HG03342 (cell line): ENCODE results near the gene SYPL2.

Source experiments
- ATAC-seq: cut with Tn5 transposase; IDR thresholded peaks from one replicate; pipeline ENCODE4 v1.9.1; 2021; ENCODE audit warnings: mild to moderate bottlenecking, moderate library complexity; ENCODE audit not compliant: unreplicated experiment

SYPL2 gene

GRCh38 chr1:109509176-109510134, 43.1 kb downstream of the SYPL2 start, which contains the start of gene AMIGO1:
Gene AMIGO1, minus strand, starts transcription at chr1:109509727. Its CDS starts 815 bp downstream, at chr1:109508912.
- no peak for ATAC-seq

GRCh38 chr1:109513110-109513710, 46.9 kb downstream of the SYPL2 start:
- ATAC-seq = no peak

- ATAC-seq = no peak
Observed at GRCh38 chr1:109514846-109515245, 48.5 kb downstream of the SYPL2 start.

DNA sequence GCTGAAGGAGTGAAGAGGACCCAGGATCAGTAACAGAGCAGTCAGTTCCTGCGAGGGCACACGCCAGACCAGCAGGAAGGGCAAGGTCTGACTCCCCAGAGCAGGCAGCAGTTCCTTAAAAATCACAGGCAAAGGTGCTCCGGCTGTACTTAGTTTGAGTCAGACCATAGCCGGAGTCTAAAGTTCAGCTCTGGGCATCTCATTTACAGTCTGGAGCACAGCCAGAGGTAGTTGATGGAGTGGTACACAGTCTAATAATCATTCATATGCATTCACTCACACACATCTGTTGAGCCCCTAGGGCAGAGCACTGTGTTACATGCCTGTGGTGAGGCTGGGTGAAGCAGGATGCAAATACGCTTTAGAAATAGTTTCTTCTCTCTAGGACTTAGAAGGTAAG, 50.5 kb downstream of the SYPL2 start:
- no peak for ATAC-seq

DNA sequence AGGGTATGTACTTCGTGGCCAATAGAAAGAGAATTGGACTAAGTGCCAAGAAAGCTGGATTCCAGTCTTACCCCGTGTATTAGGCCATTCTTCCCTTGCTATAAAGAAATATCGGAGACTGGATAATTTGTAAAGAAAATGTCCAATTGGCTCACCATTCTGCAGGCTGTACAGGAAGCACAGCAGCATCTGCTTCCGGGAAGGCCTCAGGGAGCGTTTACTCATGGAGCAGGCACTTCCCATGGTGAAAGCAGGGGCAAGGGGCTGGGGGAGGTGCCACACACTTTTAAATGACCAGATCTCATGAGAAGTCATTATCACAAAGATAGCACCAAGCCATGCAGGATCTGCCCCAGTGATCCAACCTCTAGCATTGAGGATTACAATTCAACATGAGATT, 51.0 kb downstream of the SYPL2 start:
- ATAC-seq = no peak

GRCh38 chr1:109521002-109521951, 54.9 kb downstream of the SYPL2 start:
- ATAC-seq = no peak

GRCh38 chr1:109522026-109522425, 55.7 kb downstream of the SYPL2 start:
- no peak for ATAC-seq

GRCh38 chr1:109523706-109524105, 57.4 kb downstream of the SYPL2 start:
- ATAC-seq = no peak

DNA sequence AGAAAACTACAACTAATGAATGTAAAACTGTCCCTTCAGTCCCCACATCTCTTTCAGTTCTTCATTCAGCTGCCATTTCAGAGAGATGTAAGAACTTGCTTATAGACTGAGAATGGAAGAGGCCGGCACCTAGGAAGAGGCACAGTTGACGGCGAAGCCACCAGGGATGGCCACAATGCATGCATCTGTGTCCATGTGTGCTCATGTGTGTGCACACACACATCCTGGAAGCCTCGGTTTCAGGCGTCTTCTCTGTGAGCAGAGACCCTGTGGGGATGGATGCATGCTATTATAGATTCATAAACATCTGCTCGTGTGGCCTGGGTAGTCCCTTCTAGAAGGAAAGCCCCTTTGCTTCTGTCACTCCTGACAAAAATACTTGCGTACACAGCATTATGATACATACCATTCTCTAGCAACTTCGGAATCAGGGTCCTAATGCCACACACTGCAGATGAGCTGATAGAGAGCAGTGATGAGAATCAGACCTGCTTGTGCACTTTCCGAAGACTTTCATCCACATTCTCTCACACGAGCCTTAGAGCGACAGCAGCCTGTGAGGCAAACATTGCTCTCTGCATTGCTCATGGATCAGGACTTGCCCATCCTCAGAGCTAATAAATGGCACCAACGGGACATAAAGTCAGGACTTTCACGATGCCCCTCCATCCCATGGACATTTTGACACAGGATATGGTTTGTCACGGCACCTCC, 60.9 kb downstream of the SYPL2 start:
- ATAC-seq = no peak

DNA sequence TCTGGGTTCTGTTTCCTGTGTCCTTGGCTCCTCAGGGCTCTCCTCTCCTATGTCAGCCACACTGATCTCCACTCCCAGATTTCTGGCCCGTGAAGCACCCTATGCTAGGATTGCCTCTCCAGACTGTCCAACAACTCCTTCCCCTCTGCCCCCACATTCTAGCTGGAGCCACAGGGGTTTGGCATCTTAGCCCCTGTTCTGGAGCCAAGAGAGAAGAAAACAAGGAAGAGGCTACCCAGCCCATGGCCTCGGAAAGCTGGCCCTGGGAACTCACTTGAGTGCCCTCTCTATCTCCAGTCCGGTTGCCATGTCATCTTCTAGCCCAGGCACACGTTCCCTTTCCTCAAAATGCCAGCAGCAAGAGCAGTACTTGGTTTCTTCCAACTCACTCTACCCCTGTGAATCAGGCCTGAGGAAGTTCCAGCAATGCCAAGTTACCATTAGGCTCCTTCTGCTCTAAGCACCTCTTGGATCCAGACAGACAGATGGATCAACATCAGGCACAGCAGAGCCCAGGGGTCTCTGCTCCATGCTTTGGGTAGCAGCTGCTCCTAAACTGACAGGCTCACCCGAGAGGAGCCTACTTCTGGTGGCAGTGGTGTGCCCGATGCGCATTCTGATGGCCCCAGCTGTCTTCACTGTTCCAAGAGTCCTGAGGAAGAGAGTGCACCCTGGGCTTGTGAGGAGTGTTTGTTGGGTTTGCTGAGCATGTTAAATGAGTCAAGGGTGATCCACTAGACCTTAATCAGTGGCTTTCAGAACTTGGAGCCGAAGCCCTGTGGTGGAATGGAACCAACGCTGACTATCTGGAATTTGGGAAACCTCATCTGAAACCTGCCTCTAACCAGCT, 61.7 kb downstream of the SYPL2 start:
- no peak for ATAC-seq

DNA sequence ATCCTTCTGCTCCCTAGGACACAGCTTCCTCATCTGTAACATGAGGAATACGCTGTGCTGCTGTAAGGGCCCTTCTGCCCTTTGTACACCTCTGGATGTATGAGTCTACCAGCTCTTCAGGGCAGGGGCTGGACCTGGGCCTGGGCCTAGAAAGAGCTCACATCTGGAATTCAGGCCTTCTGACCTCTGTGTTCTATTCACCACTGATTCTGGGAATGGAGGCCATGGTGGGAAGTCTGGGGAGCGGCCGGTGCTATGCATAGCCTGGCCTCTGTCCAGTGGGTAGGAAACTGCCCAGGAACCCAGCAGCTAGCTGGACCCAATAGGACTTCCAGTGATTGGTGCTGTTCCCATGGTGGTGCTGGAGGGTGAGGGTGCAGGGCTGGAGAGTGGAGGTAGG, 62.4 kb downstream of the SYPL2 start:
- no peak for ATAC-seq

DNA sequence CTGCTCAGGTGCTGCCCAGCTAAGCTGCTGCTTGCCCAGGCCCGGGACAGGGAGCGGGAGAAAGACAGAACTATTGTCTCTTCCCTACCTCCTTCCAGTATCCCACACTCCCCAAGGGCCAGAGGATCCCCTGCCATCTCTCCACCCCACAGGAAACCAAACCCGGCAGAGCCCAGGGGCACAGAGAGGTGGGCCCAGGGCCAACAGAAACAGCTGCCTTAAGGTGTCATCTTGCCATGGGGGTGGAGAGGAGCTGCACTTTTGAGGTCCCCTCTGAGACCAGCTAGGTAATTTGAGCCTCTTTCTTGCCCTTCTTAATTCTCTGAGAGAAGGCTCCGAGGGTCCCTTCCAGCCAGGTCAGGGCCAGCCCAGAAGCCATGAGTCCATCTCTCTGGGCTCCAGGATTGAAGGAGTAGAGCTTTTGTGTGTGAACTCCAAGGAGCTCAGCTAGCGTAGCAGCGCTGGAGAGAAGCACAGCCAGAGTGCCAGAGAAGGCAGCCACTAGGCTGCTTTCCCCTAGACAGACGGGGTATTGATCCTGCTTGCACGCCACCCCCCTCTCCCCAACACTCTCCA, 63.6 kb downstream of the SYPL2 start:
- ATAC-seq = no peak

DNA sequence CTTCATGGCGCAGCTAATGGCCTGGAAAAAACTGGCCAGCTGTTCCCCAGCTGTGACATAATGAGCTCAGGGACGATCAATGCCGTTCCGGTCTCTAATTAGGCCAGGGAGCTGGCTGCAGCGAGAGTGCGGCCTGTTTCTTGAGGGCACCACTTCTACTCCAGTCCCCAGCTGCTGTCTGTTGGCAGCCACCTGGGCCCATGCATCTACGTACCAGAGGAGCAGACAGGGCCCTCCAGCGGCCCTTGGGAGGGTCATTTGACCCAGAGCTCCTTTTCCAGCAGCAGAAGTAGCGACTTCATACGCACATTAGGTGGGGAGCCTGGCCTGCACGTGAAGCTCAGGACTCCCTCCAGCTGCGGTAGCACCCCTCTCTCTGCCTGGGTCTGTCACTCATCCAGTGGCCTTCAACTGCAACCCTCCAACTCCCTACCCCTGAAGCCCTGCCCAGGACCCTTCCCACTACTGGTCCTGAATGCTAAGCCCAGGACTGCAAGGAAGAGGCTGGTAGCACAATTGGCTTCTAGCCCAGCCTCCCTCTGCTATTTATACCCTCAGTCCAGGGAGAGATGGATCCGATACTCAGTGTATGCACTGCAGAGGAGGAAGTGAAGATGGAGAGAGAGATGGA, 64.2 kb downstream of the SYPL2 start:
- no peak for ATAC-seq

- ATAC-seq = no peak
Observed at GRCh38 chr1:109531380-109531779, 65.0 kb downstream of the SYPL2 start.
